ENCODE results near the gene ATG16L1.

- TF ChIP-seq POLR2A (IDR thresholded peaks at IDR 0.05) (no peak), CTCF (IDR thresholded peaks at IDR 0.05) (no peak)
Observed at GRCh38 chr2:233258211-233258610, 6.7 kb downstream of the ATG16L1 start.
